ENCODE results near the gene ST7L.

GRCh38 chr1:112637254-112638109 is 18.5 kb upstream of the ST7L start:
- TF ChIP-seq USF2 (CRISPR knock-in tag; IDR thresholded peaks at IDR 0.05) (no peak), CTCF (IDR thresholded peaks at IDR 0.05) (no peak), CREB1 (CRISPR knock-in tag; IDR thresholded peaks at IDR 0.05) (no peak), JAZF1 (CRISPR knock-in tag; IDR thresholded peaks at IDR 0.05) (no peak), ZNF416 (CRISPR knock-in tag; IDR thresholded peaks at IDR 0.05) (no peak), MAX (CRISPR knock-in tag; IDR thresholded peaks at IDR 0.05) (no peak), ESRRA (CRISPR knock-in tag; IDR thresholded peaks at IDR 0.05; ENCODE audit: borderline replicate concordance) (no peak), STAT6 (CRISPR knock-in tag; conservative IDR thresholded peaks at IDR 0.05; ENCODE audit: low read depth) (no peak), ZBTB21 (CRISPR knock-in tag; IDR thresholded peaks at IDR 0.05; ENCODE audit: borderline replicate concordance) (no peak), JUN (CRISPR knock-in tag; IDR thresholded peaks at IDR 0.05) (no peak)

All from WTC11 (cell line).